A549 (cell line): Measurements from ENCODE around the gene MSL3B.

ENCODE experiments used
- ATAC-seq, 2 experiments: fragments of 200-7000 bp in 1 of 2; fragments of >200 bp in 1 of 2; cut with Nextera tagmentation in 1 of 2; cut with Tn5 transposase in 1 of 2; 3 replicates each; pipeline versions ENCODE4 v1.8.0 to v1.9.1; 2018 to 2020; ENCODE audit warnings: mild to moderate bottlenecking in 1 of 2, moderate library complexity in 1 of 2
- CTCF ChIA-PET: fragments of 300-600 bp; sonication (Branson Sonifier 250); formaldehyde crosslinking; extraction: SDS; loops from one replicate; lab custom pipeline; 2021; ENCODE audit warnings: antibody characterized with exemption, inconsistent platforms; lab: Yijun Ruan, JAX
- POLR2A ChIA-PET: fragments of 350-600 bp; formaldehyde crosslinking; extraction: SDS; loops from one replicate; lab custom pipeline; 2021; ENCODE audit warnings: antibody characterized with exemption, inconsistent platforms; lab: Yijun Ruan, JAX
- DNase-seq, 2 experiments: peaks; one replicate each; pipeline versions ENCODE4 v3.0.0 to v3.0.0-alpha.2; 2011 to 2016; ENCODE audit warnings: low read depth in 1 of 2, low spot score in 1 of 2
- FAIRE-seq: peaks from 2 replicates; lab custom pipeline; 2011; peaks lifted over from hg19 to GRCh38; lab: Jason Lieb, UNC
- H3K27ac ChIP-seq, 2 experiments: fragments of >200 bp; sonication (Bioruptor Twin); formaldehyde crosslinking; 3 replicates each; pipeline ENCODE4 v1.5.1; 2016 to 2017
- H3K4me1 ChIP-seq: fragments of >200 bp; sonication (Bioruptor Twin); formaldehyde crosslinking; 3 replicates; pipeline ENCODE4 v1.6.1; 2016
- H3K4me2 ChIP-seq: fragments of >200 bp; sonication (Bioruptor Twin); formaldehyde crosslinking; 3 replicates; pipeline ENCODE4 v1.6.1; 2016
- H3K4me3 ChIP-seq: fragments of >200 bp; sonication (Bioruptor Twin); formaldehyde crosslinking; 3 replicates; pipeline ENCODE4 v1.5.1; 2016
- H3K9me3 ChIP-seq: fragments of >200 bp; sonication (Bioruptor Twin); formaldehyde crosslinking; 3 replicates; pipeline ENCODE4 v1.6.1; 2016
- BHLHE40 ChIP-seq: IDR thresholded peaks from 2 replicates; pipeline ENCODE4 v1.6.1; 2012; ENCODE audit warnings: low read depth, low read length, inconsistent platforms
- CEBPB ChIP-seq, 2 experiments: fragments of >200 bp in 1 of 2; sonication (Bioruptor Twin) in 1 of 2; formaldehyde crosslinking in 1 of 2; IDR thresholded peaks; 2 replicates each; pipeline ENCODE4 v1.6.1; 2012 to 2016
- HEYL ChIP-seq: fragments of 250-450 bp; sonication (Bioruptor Pico); IDR thresholded peaks from 2 replicates; pipeline ENCODE4 v1.8.0; 2021; ENCODE audit warnings: mild to moderate bottlenecking, moderate library complexity
- JUN ChIP-seq, 2 experiments: fragments of >200 bp; sonication (Bioruptor Twin); formaldehyde crosslinking; IDR thresholded peaks; 2 replicates in 1 of 2; 3 replicates in 1 of 2; pipeline ENCODE4 v1.6.1; 2016 to 2017
- MAFK ChIP-seq: fragments of 450-650 bp; IDR thresholded peaks from 2 replicates; pipeline ENCODE4 v1.6.1; 2014; ENCODE audit not compliant: partially characterized antibody
- NFE2L2 ChIP-seq: fragments of 150-350 bp; conservative IDR thresholded peaks from 2 replicates; pipeline ENCODE4 v1.6.1; 2014; ENCODE audit warnings: low read length
- POLR2A ChIP-seq: IDR thresholded peaks from 2 replicates; pipeline ENCODE4 v1.6.1; 2012; ENCODE audit warnings: mild to moderate bottlenecking, low read length
- RARB ChIP-seq: fragments of 250-450 bp; sonication (Bioruptor Pico); IDR thresholded peaks from 2 replicates; pipeline ENCODE4 v1.8.0; 2021; ENCODE audit warnings: mild to moderate bottlenecking, moderate library complexity
- RCOR1 ChIP-seq: fragments of 150-350 bp; IDR thresholded peaks from 2 replicates; pipeline ENCODE4 v1.6.1; 2014; ENCODE audit warnings: antibody characterized with exemption, low read length, low read depth
- SREBF2 ChIP-seq: fragments of 450-650 bp; IDR thresholded peaks from 2 replicates; pipeline ENCODE4 v1.6.1; 2014; ENCODE audit warnings: mild to moderate bottlenecking, moderate library complexity
- TP53 ChIP-seq: fragments of 250-450 bp; sonication (Bioruptor Pico); IDR thresholded peaks from 2 replicates; pipeline ENCODE4 v1.5.0; 2021; ENCODE audit warnings: mild to moderate bottlenecking, moderate library complexity
- ZFP36 ChIP-seq: fragments of 450-650 bp; IDR thresholded peaks from 2 replicates; pipeline ENCODE4 v1.6.1; 2014; ENCODE audit warnings: borderline replicate concordance; ENCODE audit not compliant: partially characterized antibody
- ZNF302 ChIP-seq: fragments of 250-450 bp; sonication (Bioruptor Pico); IDR thresholded peaks from 2 replicates; pipeline ENCODE4 v1.9.0; 2021; ENCODE audit warnings: inconsistent platforms, mild to moderate bottlenecking, moderate library complexity
- WGBS: methylation state at CpG from one replicate; pipeline ENCODE4 v1.1.6; 2017; ENCODE audit errors: missing lambda C conversion rate; 5-methylcytosine and 5-hydroxymethylcytosine counted together
- TF ChIP-seq, protein P1 (sequence below): IDR thresholded peaks from 2 replicates; pipeline ENCODE4 v1.6.1; 2012
- TF ChIP-seq, protein P2 (sequence below): fragments of 250-450 bp; sonication (Bioruptor Pico); IDR thresholded peaks from 2 replicates; pipeline ENCODE4 v1.5.0; 2020; ENCODE audit warnings: low read depth, mild to moderate bottlenecking, moderate library complexity
- TF ChIP-seq, protein P3 (sequence below): fragments of 200-600 bp; sonication (generic); IDR thresholded peaks from 2 replicates; pipeline ENCODE4 v1.6.1; 2016; ENCODE audit warnings: antibody characterized with exemption, mild to moderate bottlenecking, moderate library complexity
- TF ChIP-seq, protein P4 (sequence below): IDR thresholded peaks from 2 replicates; pipeline ENCODE4 v1.6.1; 2012

The MSL3B gene

DNA sequence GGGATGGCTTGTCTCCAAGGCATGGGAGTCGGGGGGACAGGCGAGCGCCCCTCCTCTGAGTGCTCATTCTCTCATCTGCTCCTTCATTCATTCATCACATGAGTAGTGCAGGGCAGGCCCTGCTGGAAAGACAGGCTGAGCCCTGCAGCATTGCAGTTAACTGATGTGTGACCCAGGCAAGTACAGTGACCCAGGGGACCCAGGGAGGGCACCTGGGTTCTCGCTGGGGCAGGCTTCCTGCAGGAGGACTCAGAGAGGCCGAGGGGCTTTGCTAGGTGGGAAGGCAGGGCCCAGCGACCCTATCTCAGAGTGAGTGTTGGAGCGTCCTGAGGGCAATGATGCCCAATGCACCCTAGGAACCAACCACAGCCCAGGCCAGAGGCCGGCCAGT lies 44.5 kb downstream of the MSL3B start:
- H3K27ac ChIP-seq, result peak overlapping the region; percentile 65 to 81
- no peak for TF ChIP-seq SREBF2
- TF ChIP-seq ZNF302 (CRISPR knock-in tag), result no peak
- TF ChIP-seq, protein P1, sequence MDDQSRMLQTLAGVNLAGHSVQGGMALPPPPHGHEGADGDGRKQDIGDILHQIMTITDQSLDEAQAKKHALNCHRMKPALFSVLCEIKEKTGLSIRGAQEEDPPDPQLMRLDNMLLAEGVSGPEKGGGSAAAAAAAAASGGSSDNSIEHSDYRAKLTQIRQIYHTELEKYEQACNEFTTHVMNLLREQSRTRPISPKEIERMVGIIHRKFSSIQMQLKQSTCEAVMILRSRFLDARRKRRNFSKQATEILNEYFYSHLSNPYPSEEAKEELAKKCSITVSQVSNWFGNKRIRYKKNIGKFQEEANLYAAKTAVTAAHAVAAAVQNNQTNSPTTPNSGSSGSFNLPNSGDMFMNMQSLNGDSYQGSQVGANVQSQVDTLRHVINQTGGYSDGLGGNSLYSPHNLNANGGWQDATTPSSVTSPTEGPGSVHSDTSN, result no peak
- TF ChIP-seq HEYL (CRISPR knock-in tag), result no peak
- TF ChIP-seq, protein P2, sequence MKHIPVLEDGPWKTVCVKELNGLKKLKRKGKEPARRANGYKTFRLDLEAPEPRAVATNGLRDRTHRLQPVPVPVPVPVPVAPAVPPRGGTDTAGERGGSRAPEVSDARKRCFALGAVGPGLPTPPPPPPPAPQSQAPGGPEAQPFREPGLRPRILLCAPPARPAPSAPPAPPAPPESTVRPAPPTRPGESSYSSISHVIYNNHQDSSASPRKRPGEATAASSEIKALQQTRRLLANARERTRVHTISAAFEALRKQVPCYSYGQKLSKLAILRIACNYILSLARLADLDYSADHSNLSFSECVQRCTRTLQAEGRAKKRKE (CRISPR knock-in tag), result no peak
- TF ChIP-seq TP53 (CRISPR knock-in tag), result no peak
- TF ChIP-seq, protein P3, sequence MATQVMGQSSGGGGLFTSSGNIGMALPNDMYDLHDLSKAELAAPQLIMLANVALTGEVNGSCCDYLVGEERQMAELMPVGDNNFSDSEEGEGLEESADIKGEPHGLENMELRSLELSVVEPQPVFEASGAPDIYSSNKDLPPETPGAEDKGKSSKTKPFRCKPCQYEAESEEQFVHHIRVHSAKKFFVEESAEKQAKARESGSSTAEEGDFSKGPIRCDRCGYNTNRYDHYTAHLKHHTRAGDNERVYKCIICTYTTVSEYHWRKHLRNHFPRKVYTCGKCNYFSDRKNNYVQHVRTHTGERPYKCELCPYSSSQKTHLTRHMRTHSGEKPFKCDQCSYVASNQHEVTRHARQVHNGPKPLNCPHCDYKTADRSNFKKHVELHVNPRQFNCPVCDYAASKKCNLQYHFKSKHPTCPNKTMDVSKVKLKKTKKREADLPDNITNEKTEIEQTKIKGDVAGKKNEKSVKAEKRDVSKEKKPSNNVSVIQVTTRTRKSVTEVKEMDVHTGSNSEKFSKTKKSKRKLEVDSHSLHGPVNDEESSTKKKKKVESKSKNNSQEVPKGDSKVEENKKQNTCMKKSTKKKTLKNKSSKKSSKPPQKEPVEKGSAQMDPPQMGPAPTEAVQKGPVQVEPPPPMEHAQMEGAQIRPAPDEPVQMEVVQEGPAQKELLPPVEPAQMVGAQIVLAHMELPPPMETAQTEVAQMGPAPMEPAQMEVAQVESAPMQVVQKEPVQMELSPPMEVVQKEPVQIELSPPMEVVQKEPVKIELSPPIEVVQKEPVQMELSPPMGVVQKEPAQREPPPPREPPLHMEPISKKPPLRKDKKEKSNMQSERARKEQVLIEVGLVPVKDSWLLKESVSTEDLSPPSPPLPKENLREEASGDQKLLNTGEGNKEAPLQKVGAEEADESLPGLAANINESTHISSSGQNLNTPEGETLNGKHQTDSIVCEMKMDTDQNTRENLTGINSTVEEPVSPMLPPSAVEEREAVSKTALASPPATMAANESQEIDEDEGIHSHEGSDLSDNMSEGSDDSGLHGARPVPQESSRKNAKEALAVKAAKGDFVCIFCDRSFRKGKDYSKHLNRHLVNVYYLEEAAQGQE, result no peak
- no peak for TF ChIP-seq BHLHE40
- no peak for TF ChIP-seq MAFK
- TF ChIP-seq ZFP36, result no peak
- TF ChIP-seq RCOR1, result no peak
- no peak for TF ChIP-seq NFE2L2
- TF ChIP-seq, all 56 proteins: peak for 0
- Histone ChIP-seq H3K4me3 (no peak overlapping the region), H3K4me2 (peak overlapping the region; percentile 12; the same call in 1 of the 3 replicates), H3K4me1 (peaks cover 20% of the 10 kb centered on the region), H3K9me3 (0 out of 3 replicates have a peak, but pooled peaks cover 7% of the 10 kb centered on the region)
- no peak for FAIRE-seq
- ChIA-PET CTCF (interaction anchor here (1.2 to 2.3 kb wide), 3 partner anchors 9 to 133 kb away, joined by 3 to 10 read pairs (median 3); no protein-coding TSS in a partner anchor), POLR2A (no interaction called here)
- 85% methylated on average over 6 of the region's 8 CpGs for WGBS
- DNase-seq, result no peak
- peak in 1 of 2 experiments; percentile 9; a peak in 3 of 6 replicates for ATAC-seq

DNA sequence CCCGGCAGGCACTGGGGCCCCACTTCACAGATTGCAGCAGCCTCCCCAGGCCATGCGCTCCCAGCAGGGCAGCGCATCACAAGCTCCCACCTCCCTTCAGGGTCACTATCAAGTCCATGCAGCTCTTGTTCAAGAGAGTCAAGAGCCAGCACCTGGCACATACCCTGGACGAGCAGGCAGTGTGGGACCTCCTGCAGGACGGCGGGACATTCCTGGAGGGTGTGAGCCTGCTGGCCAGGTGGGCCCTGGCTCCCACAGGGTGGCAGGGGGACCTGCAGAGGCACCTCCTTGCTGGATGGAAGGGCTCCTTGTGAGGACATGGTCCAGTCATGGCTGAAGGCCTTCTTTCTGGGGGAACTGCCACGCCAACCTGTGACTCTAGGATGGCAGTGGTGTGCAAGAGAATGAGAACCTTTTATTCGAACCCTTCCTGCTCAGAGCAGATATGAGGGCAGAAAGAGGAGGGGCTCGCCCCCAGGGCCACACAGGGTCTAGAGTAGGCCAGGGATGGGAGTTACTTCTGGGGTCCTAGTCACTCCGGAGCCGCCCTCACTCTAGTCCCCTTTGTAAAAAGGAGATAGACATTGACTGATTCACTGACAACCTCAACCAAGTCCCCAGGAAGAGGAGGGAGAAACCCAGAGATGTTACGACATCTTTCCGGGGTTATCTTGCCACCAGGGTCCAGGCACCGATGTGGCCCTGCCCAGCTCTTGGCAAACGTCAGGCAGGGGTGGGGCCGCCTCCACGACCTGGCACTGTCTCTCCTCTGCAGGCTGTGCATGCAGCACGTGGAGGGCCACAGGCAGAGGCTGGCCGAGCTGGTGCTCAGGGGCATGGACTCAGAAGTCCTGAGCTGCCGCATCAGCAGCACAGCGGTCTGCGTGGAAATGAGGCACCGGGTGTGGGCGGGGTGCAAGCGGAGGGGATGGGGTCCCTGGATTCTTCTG lies 45.1 kb downstream of the MSL3B start:
- Histone ChIP-seq H3K4me2 (peak overlapping the region; percentile 12; the same call in 1 of the 3 replicates), H3K9me3 (0 out of 3 replicates have a peak, but pooled peaks cover 7% of the 10 kb centered on the region), H3K27ac (peak overlapping the region; percentile 65 to 81), H3K4me3 (no peak overlapping the region), H3K4me1 (peaks cover 20% of the 10 kb centered on the region)
- CTCF ChIA-PET, result interaction anchor here (1.2 to 2.3 kb wide), 4 partner anchors 10 to 132 kb away, joined by 3 to 10 read pairs (median 3); no protein-coding TSS in a partner anchor
- 78% methylated on average over 21 of the region's 25 CpGs for WGBS
- ATAC-seq (peak in 1 of 2 experiments; percentile 30; a peak in 3 of 6 replicates), FAIRE-seq (no peak), DNase-seq (peak in 1 of 2 experiments; percentile 40)
- POLR2A ChIA-PET, result no interaction called here
- peak in 1 of 2 experiments; percentile 49; a peak in 1 of 4 replicates for TF ChIP-seq CEBPB (IDR thresholded peaks at IDR 0.05)
- no peak for TF ChIP-seq RARB (CRISPR knock-in tag)
- no peak for TF ChIP-seq POLR2A
- TF ChIP-seq JUN (IDR thresholded peaks at IDR 0.05), result no peak
- TF ChIP-seq, protein P4, sequence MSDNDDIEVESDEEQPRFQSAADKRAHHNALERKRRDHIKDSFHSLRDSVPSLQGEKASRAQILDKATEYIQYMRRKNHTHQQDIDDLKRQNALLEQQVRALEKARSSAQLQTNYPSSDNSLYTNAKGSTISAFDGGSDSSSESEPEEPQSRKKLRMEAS, result peak; percentile 40; the same call in 1 of the 2 replicates
